HG03575 (cell line): ENCODE measurements around the gene EDRF1.

Source experiments
- ATAC-seq: cut with Tn5 transposase; IDR thresholded peaks from one replicate; pipeline ENCODE4 v1.9.1; 2021; ENCODE audit not compliant: unreplicated experiment, insufficient number of reproducible peaks, low FRiP score; ENCODE audit errors: extremely low read depth

EDRF1 gene

GRCh38 chr10:125808047-125808446 is 88.5 kb downstream of the EDRF1 start:
- ATAC-seq: no peak

- no peak for ATAC-seq
These were observed 91.7 kb downstream of the EDRF1 start for GRCh38 chr10:125811251-125811650.

DNA sequence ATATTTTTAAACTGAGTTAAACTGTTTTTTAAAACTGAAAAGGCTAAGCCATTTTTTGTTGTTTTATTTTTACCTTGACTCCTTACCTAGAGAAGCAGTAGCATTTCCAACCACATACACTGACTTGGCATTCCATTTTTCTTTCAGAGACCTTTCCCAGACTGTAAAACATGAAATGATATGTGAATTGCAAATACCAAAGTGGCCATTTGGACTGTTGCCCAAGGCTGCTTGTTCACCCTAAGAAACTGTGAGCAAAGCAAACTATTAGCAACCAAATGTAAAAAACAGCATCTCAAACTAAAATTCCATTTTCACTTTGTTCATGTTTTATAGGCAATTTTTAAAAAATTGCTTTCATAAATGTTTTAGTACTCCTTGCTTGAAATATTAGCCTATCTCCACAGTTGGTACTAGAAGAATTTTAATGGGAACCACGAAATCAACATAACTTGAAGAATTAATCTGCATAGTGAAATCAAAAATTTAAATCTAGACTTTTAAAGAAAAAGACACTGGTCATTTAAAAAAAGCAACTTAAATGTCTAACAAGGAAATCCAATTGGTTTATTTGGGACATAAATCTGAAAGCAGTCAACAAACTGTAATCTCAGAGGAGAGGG is 92.7 kb downstream of the EDRF1 start:
- no peak for ATAC-seq
